GM18868 (cell line): ENCODE measurements around the gene ADAMTS17.

Experiments used
- ATAC-seq: cut with Tn5 transposase; IDR thresholded peaks from one replicate; pipeline ENCODE4 v1.9.1; 2021; ENCODE audit warnings: mild to moderate bottlenecking, moderate library complexity; ENCODE audit not compliant: unreplicated experiment

The ADAMTS17 gene

DNA sequence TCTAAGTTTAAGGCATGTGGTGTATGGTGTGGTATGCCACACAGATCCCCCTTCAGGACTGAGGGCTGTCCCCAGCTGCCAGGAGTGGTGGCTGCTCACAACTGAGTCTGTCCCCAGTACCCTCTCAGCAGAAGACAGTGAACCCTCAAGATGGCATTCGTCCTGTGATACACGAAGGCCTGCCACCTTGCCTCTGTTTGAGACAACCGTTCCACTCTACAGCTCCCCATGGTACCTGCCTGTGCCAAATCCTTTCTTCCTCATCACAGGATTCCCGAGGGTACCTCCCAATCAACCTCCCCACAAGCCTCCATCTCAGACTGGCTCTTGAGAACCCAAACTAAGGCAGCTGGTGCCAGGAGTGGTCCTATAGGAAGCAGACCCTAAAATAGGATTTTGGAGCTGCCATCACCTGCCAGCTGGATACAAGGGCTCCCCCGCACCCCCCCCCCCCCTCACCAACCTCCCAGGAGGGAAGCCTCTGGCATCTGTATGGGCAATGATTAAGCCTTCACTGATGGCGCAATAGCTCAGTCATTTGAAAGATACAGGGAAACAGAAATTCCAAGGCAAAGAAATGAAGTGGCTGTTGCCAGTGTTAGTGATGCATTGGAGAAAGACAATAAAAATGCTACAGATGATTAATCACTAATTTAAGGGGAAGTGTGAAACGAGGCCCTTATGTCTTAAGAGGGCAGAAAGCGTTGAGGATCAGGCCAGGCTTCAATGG lies 378.5 kb downstream of the ADAMTS17 start:
- ATAC-seq = no peak

GRCh38 chr15:99962006-99962561 lies 379.7 kb downstream of the ADAMTS17 start:
- ATAC-seq = no peak

- ATAC-seq = no peak
These were observed 380.7 kb downstream of the ADAMTS17 start for GRCh38 chr15:99961011-99961441.

DNA sequence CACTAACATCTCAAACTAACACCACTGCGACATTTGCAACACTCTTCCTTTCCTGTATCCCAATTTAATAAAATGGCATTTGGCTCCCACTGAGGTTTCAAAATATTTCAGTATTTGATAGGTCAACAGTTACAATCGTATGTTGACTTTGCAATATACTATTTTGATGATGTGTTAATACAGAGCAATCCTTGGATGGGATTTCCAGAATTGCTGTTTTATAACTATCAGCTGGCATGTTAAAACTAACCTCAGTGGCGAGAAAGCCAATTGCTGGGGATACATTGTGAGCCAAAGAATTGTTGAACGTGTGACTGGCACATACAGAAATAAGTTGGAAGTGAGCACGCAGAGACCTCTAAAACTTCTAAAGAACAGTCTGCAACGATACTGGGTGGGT lies 382.4 kb downstream of the ADAMTS17 start:
- no peak for ATAC-seq

- ATAC-seq = no peak
These were observed 383.2 kb downstream of the ADAMTS17 start for GRCh38 chr15:99958426-99959097.

DNA sequence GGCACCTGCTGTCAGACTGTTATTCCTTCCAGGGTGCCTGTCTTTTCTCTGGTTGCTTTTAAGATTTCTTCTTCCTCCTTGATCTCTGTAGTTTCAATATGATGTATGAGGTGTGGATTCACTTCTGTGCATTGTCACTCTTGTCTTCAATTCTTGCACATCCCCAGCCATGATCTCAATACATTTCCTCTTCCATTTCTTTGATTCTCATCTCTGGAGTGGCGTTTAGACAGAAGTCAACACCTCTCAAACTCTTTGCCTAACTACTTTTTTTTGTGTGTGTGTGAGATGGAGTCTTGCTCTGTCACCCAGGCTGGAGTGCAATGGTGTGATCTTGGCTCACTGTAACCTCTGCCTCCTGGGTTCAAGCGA lies 384.1 kb downstream of the ADAMTS17 start:
- ATAC-seq = no peak

- ATAC-seq = no peak
These were observed 384.7 kb downstream of the ADAMTS17 start for GRCh38 chr15:99956820-99957641.

DNA sequence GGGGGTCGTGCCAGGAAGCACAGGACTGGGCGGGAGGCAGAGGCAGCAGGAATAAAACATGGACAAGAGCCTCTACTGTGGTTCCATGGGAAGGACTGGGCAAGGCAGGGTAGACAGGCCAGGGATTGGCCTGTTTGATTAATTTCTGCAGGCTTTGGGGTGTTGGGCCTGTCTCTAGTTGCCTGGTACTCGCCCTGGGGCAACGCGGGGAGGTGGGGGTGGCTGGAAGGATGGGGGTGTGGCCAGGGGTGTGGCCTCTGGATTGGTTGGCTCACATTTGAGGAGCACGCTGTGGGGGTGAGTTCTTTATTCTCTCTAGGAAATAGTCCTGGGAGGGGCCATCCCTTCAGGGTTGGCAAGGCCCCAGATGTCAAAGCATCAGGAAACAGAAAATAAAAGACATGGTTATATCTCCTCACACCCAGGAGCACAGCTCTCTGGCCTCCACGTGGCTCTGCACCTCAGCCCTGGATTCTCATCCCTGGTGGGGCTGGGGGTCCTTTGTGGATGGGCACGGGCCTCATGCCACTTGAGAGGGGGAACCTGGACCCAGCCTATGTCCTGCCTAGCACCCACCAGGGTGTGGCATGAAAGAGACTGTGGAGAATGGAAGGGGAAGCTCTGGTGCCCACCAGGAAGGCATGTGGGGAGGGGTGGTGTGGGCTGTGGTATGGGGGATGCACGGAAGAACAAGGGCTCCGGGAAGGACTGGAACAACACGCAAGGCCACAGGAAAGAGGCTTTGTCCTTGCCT lies 385.6 kb downstream of the ADAMTS17 start:
- no peak for ATAC-seq

- no peak for ATAC-seq
These were observed 386.2 kb downstream of the ADAMTS17 start for GRCh38 chr15:99955532-99955931.

DNA sequence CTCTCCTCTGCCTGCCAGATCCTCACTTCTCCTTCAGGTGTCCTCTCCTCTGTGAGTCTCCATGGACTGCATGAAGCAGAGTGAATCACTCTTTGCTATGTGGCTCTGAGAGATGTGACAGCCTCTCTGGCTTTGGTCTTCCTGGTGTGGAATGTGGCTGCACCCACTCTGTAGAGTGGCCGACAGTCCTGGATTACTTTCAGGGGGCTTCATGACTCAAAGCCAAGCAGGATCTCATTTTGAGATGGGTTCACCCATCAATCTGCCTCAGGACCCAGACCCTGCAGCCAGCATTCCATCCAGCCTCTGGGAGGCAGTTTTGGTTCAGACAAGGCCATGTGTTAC lies 386.6 kb downstream of the ADAMTS17 start:
- ATAC-seq = no peak

- ATAC-seq = no peak
These were observed 387.2 kb downstream of the ADAMTS17 start for GRCh38 chr15:99954361-99955180.

DNA sequence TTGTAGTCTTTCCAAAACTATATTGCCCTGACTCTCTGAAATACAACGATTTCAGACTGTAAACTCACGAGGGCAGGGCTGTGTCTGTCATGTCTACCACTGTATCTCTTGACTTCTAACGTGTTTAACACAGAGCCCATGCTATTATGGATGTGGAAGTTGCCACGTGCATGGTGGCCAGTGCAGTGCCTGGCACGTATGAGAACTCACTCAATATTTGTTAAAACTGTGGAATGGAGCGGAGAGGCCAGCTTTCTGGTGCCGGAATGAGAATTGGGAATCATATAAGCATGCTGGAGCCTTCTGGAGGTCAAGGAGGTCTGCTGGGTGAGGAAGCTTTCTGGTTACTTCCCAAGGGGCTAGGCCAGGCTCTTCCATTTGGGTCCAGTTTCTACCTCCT lies 387.9 kb downstream of the ADAMTS17 start:
- no peak for ATAC-seq

GRCh38 chr15:99951511-99951910 lies 390.3 kb downstream of the ADAMTS17 start:
- no peak for ATAC-seq

- ATAC-seq = no peak
These were observed 397.6 kb downstream of the ADAMTS17 start for GRCh38 chr15:99944131-99944530.

DNA sequence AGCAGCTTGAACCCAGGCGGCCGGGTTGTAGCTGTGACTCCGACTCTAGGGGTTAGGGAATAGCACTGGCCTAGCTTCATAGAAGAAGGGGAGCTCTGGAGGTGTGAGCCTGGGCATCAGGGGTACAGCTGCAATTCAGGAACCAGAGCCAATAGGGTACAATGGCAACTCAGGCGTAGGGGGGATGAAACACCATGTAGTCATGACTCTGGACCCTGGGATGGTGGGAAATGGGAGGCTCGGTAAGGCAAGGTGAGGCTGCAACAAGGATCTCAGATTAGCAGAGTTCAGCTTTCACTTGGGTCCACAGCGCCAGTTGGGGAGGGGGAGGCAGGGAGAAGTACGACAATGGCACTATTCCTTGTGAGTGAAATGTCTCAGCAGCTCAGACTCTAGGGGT lies 398.3 kb downstream of the ADAMTS17 start:
- ATAC-seq = no peak

DNA sequence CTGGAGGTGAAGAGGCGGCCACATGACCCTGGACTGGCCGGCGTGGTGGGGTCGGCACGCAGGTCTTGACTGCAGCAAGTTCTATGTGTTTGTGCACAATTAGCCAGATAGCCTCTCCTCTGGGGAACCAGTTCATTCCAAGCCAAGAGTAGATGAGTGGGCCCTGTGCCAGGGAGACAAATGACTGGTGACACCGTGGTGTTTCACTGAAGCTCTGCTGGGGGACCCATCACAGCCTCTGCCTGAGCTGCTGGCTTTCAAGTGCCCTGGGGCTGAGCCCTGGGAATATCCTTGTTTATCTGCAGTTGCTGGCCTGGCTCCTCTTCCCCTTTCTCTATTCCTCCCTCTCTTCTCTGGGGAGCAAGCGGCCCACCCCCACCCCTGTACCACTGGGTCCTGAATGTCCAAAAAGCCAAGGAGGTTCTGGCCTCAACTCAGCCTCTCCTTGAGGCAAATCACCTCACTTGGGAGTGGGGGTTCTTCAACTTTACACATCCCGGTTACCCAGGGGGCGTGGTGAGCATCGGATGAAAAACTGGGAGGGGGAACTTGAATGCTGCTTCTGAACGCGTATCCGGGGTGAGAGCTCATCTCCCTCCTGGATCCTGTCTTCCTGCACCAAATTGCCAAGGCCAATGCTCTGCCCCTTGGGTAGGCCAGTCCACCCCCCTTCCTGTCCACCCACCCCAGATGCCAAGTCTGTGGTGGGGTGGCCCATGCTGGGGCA lies 408.9 kb downstream of the ADAMTS17 start:
- no peak for ATAC-seq

DNA sequence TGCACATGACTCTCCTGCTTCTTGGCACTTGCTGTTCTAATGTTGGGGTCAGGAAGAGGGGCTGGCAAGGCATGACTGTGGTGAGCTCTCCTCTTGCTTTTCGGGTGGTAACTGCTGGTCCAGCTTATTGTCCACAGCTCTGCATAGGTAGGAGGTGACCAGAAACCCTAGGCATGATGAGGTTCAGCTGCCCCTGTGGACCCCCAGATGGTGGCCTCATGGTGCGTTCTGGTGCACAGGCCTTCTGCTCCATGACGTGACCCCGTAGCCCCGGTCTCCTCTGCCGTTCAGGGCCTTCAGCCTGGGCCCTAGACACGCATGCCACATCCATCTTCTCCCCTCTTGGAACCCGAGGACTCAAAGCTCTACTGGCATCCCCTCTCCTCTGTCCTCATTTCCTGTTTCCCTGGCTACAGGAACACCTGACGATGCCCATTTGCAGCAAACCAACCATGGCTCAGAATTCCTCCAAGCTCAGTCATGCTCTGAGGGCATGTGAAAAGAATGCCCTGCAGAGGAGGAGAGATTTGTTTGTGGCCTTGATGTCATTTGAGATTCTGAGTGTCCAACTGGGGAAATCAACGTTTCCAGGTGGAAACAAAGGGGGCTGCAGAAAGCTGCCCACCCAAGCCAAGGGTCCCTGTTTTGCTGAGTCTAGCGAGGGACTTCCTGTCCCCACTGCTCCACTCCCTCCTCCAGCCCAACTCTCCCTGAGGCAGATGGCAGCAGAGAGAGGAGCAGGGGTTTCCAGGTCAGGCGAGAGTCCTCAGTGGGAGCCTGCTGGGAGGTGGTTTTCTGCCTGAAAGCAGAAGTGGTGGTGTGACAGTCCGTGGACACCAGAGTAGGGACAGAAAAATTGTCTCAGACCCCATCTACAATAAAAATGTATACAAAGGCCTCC lies 409.8 kb downstream of the ADAMTS17 start:
- ATAC-seq = no peak

DNA sequence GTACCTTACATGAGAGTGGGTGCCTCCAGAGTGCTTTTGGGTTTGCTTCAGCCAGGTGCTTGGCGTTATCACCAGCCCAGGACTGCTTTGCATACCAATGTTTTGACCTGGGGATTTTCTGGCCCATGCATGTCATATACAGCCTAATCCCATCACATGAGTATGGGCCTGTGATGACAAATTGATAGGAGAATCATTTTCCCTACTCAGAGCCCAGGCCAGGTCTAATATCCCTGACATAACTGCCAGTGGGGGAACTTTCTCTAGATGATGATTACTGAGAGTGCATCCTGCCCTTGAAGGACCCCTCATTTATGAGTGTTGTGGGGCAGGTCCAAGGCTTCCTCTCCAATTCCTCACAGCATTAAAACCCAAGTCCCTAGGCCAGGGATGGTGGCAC lies 411.1 kb downstream of the ADAMTS17 start:
- ATAC-seq = no peak
